Measurements from ENCODE around the gene DPF1.
"Not testable (repeated sequence)": the region's sequence is repeated elsewhere in the genome, so short reads cannot be mapped to it uniquely, and the experiment has no call there.

The DPF1 gene

GRCh38 chr19:38239816-38240215, 15.8 kb upstream of the DPF1 start:
- Mint-ChIP-seq H3K4me1 (ENCODE audit: low read depth in 2 of 2) (peaks cover 2 to 5% of the 10 kb centered on the region in 2 donors), H3K9me3 (no peaks in the 10 kb centered on the region), H3K4me3 (no peak overlapping the region), H3K27me3 (peaks cover 18 to 31% of the 10 kb centered on the region in 2 donors), H3K36me3 (ENCODE audit: insufficient read depth) (peaks cover 4% of the 10 kb centered on the region), H3K27ac (no peak overlapping the region)
- ATAC-seq (replicated peaks), result no peak
- no peak for DNase-seq

- Mint-ChIP-seq H3K27me3 (peaks cover 32 to 71% of the 10 kb centered on the region in 2 donors), H3K36me3 (ENCODE audit: insufficient read depth) (peaks cover 4% of the 10 kb centered on the region), H3K4me3 (no peak overlapping the region), H3K9me3 (no peaks in the 10 kb centered on the region), H3K4me1 (ENCODE audit: low read depth in 2 of 2) (peaks cover 0 to 2% of the 10 kb centered on the region in 2 donors), H3K27ac (no peak overlapping the region)
- ATAC-seq (replicated peaks) (no peak), DNase-seq (no peak)
These were observed 10.6 kb upstream of the DPF1 start for GRCh38 chr19:38234615-38235014.

- Mint-ChIP-seq H3K27me3 (peaks cover 33 to 75% of the 10 kb centered on the region in 2 donors), H3K36me3 (ENCODE audit: insufficient read depth) (peaks cover 4% of the 10 kb centered on the region), H3K4me3 (no peak overlapping the region), H3K9me3 (no peaks in the 10 kb centered on the region), H3K27ac (no peak overlapping the region), H3K4me1 (ENCODE audit: low read depth in 2 of 2) (peaks cover 3 to 5% of the 10 kb centered on the region in 2 donors)
- DNase-seq (peak; percentile 66 to 69 (median 67)), ATAC-seq (replicated peaks) (peak; percentile 67)
These were observed 9.8 kb upstream of the DPF1 start for GRCh38 chr19:38233740-38234251.

- no peak for DNase-seq
These were observed 7.9 kb upstream of the DPF1 start for GRCh38 chr19:38231918-38232317.

GRCh38 chr19:38230506-38231133, 6.6 kb upstream of the DPF1 start:
- H3K4me1 Mint-ChIP-seq (ENCODE audit: low read depth in 2 of 2), result peaks cover 10 to 15% of the 10 kb centered on the region in 2 donors
- H3K9me3 Mint-ChIP-seq; DNase-seq; H3K27ac Mint-ChIP-seq; ATAC-seq (replicated peaks); H3K4me3 Mint-ChIP-seq; H3K36me3 Mint-ChIP-seq (ENCODE audit: insufficient read depth): not testable (repeated sequence)
- H3K27me3 Mint-ChIP-seq, result peaks cover 48 to 87% of the 10 kb centered on the region in 2 donors

More at GRCh38 chr19:38231918-38232317, 7.9 kb upstream of the DPF1 start:
- Mint-ChIP-seq H3K4me1 (ENCODE audit: low read depth in 2 of 2) (peaks cover 6 to 9% of the 10 kb centered on the region in 2 donors), H3K4me3 (peak overlapping the region in 1 of 2 donors; percentile 25), H3K27me3 (peaks cover 40 to 78% of the 10 kb centered on the region in 2 donors), H3K9me3 (no peaks in the 10 kb centered on the region), H3K36me3 (ENCODE audit: insufficient read depth) (no peaks in the 10 kb centered on the region), H3K27ac (no peak overlapping the region)
- no peak for ATAC-seq (replicated peaks)

- peaks cover 49 to 95% of the 10 kb centered on the region in 2 donors for H3K27me3 Mint-ChIP-seq
- peak in 2 of 3 experiments; percentile 20 to 26 for DNase-seq
These were observed 5.6 kb upstream of the DPF1 start for GRCh38 chr19:38229585-38230073.

GRCh38 chr19:38228491-38229439, 4.7 kb upstream of the DPF1 start:
- Mint-ChIP-seq H3K4me3 (peak overlapping the region in 1 of 2 donors; percentile 57), H3K27me3 (peaks cover 52 to 96% of the 10 kb centered on the region in 2 donors), H3K36me3 (ENCODE audit: insufficient read depth) (no peaks in the 10 kb centered on the region), H3K4me1 (ENCODE audit: low read depth in 2 of 2) (peaks cover 12 to 21% of the 10 kb centered on the region in 2 donors), H3K27ac (no peak overlapping the region), H3K9me3 (no peaks in the 10 kb centered on the region)
- no peak for ATAC-seq (replicated peaks)
- no peak for DNase-seq

More at GRCh38 chr19:38229585-38230073, 5.6 kb upstream of the DPF1 start:
- ATAC-seq (replicated peaks), result peak; percentile 85
- H3K4me3 Mint-ChIP-seq, result no peak overlapping the region
- H3K36me3 Mint-ChIP-seq (ENCODE audit: insufficient read depth), result no peaks in the 10 kb centered on the region
- H3K4me1 Mint-ChIP-seq (ENCODE audit: low read depth in 2 of 2), result peaks cover 10 to 16% of the 10 kb centered on the region in 2 donors
- H3K27ac Mint-ChIP-seq, result no peak overlapping the region
- H3K9me3 Mint-ChIP-seq, result no peaks in the 10 kb centered on the region

- no peak overlapping the region for H3K27ac Mint-ChIP-seq
- no peak for ATAC-seq (replicated peaks)
- no peaks in the 10 kb centered on the region for H3K36me3 Mint-ChIP-seq (ENCODE audit: insufficient read depth)
- H3K9me3 Mint-ChIP-seq, result no peaks in the 10 kb centered on the region
- no peak for DNase-seq
- peak overlapping the region in 1 of 2 donors; percentile 19 for H3K4me3 Mint-ChIP-seq
- peaks cover 60 to 96% of the 10 kb centered on the region in 2 donors for H3K27me3 Mint-ChIP-seq
- H3K4me1 Mint-ChIP-seq (ENCODE audit: low read depth in 2 of 2), result peaks cover 17 to 27% of the 10 kb centered on the region in 2 donors
These were observed 4.0 kb upstream of the DPF1 start for GRCh38 chr19:38228005-38228377.

GRCh38 chr19:38227287-38228004, 3.4 kb upstream of the DPF1 start:
- Mint-ChIP-seq H3K9me3 (no peaks in the 10 kb centered on the region), H3K27ac (no peak overlapping the region), H3K4me3 (peak overlapping the region in 1 of 2 donors; percentile 19), H3K36me3 (ENCODE audit: insufficient read depth) (no peaks in the 10 kb centered on the region), H3K27me3 (peaks cover 64 to 96% of the 10 kb centered on the region in 2 donors), H3K4me1 (ENCODE audit: low read depth in 2 of 2) (peaks cover 19 to 28% of the 10 kb centered on the region in 2 donors)
- DNase-seq, result no peak
- no peak for ATAC-seq (replicated peaks)

GRCh38 chr19:38224863-38225218, 819 bp upstream of the DPF1 start:
- not testable (repeated sequence) for H3K36me3 Mint-ChIP-seq (ENCODE audit: insufficient read depth); ATAC-seq (replicated peaks); H3K9me3 Mint-ChIP-seq; H3K27ac Mint-ChIP-seq; DNase-seq
- H3K27me3 Mint-ChIP-seq, result peaks cover 64 to 92% of the 10 kb centered on the region in 2 donors
- peak overlapping the region; percentile 51 to 71 for H3K4me3 Mint-ChIP-seq
- H3K4me1 Mint-ChIP-seq (ENCODE audit: low read depth in 2 of 2), result peaks cover 19 to 28% of the 10 kb centered on the region in 2 donors

- H3K9me3 Mint-ChIP-seq, result no peaks in the 10 kb centered on the region
- H3K27me3 Mint-ChIP-seq, result peaks cover 72 to 95% of the 10 kb centered on the region in 2 donors
- peak overlapping the region; percentile 51 to 71 for H3K4me3 Mint-ChIP-seq
- H3K27ac Mint-ChIP-seq, result no peak overlapping the region
- ATAC-seq (replicated peaks), result no peak
- peaks cover 15 to 24% of the 10 kb centered on the region in 2 donors for H3K4me1 Mint-ChIP-seq (ENCODE audit: low read depth in 2 of 2)
- no peak for DNase-seq
- H3K36me3 Mint-ChIP-seq (ENCODE audit: insufficient read depth), result peaks cover 3% of the 10 kb centered on the region
These were observed 407 bp downstream of the DPF1 start for GRCh38 chr19:38223617-38224013.

GRCh38 chr19:38223119-38223523, 901 bp downstream of the DPF1 start:
- H3K4me3 Mint-ChIP-seq, result peak overlapping the region; percentile 51 to 71
- DNase-seq (no peak), ATAC-seq (replicated peaks) (no peak)
- peaks cover 3% of the 10 kb centered on the region for H3K36me3 Mint-ChIP-seq (ENCODE audit: insufficient read depth)
- peaks cover 76 to 95% of the 10 kb centered on the region in 2 donors for H3K27me3 Mint-ChIP-seq
- no peak overlapping the region for H3K27ac Mint-ChIP-seq
- H3K9me3 Mint-ChIP-seq, result no peaks in the 10 kb centered on the region
- peaks cover 15 to 22% of the 10 kb centered on the region in 2 donors for H3K4me1 Mint-ChIP-seq (ENCODE audit: low read depth in 2 of 2)
